Loucy (cell line): Measurements from ENCODE around the gene PIK3CB.

Experiments used
- H2AFZ ChIP-seq: fragments of 200-600 bp; sonication (generic); 2 replicates; pipeline ENCODE4 v1.6.0; 2016; ENCODE audit warnings: antibody characterized with exemption, mild to moderate bottlenecking, low read length, moderate library complexity
- H3F3A ChIP-seq: fragments of 200-600 bp; 2 replicates; pipeline ENCODE4 v1.6.0; 2016; ENCODE audit warnings: antibody characterized with exemption, low read depth, mild to moderate bottlenecking
- H3K27me3 ChIP-seq: fragments of 200-600 bp; sonication (generic); 2 replicates; pipeline ENCODE4 v1.6.1; 2014; ENCODE audit warnings: low read length, mild to moderate bottlenecking; ENCODE audit not compliant: insufficient read depth, poor library complexity, severe bottlenecking
- H3K36me3 ChIP-seq: fragments of 200-600 bp; sonication (generic); 2 replicates; pipeline ENCODE4 v1.6.1; 2016; ENCODE audit warnings: low read length; ENCODE audit not compliant: insufficient read depth
- H3K4me1 ChIP-seq: fragments of 200-600 bp; sonication (generic); 2 replicates; pipeline ENCODE4 v1.5.1; 2014; ENCODE audit warnings: low read length, mild to moderate bottlenecking; ENCODE audit not compliant: insufficient read depth, poor library complexity, severe bottlenecking
- H3K4me2 ChIP-seq: fragments of 200-600 bp; sonication (generic); 2 replicates; pipeline ENCODE4 v1.6.0; 2014; ENCODE audit warnings: antibody characterized with exemption, low read length, low read depth, mild to moderate bottlenecking; ENCODE audit not compliant: poor library complexity, severe bottlenecking
- H3K4me3 ChIP-seq: fragments of 200-600 bp; sonication (generic); 2 replicates; pipeline ENCODE4 v1.5.1; 2014; ENCODE audit warnings: low read length, mild to moderate bottlenecking, mixed read lengths; ENCODE audit not compliant: poor library complexity, severe bottlenecking
- H3K79me2 ChIP-seq: fragments of 200-600 bp; sonication (generic); 2 replicates; pipeline ENCODE4 v1.6.1; 2014; ENCODE audit warnings: low read length; ENCODE audit not compliant: insufficient read depth
- H3K9ac ChIP-seq: fragments of 200-600 bp; sonication (generic); 2 replicates; pipeline ENCODE4 v1.6.0; 2014; ENCODE audit warnings: mild to moderate bottlenecking, low read depth, low read length, moderate library complexity; ENCODE audit not compliant: poor library complexity, severe bottlenecking
- H3K9me2 ChIP-seq: fragments of 200-600 bp; sonication (generic); replicated peaks from 2 replicates; pipeline ENCODE4 v1.6.1; 2016; ENCODE audit warnings: low read depth, low read length, mixed read lengths
- H3K9me3 ChIP-seq: fragments of 200-600 bp; sonication (generic); 2 replicates; pipeline ENCODE4 v1.6.1; 2014; ENCODE audit warnings: mild to moderate bottlenecking, antibody characterized with exemption, low read length, low read depth; ENCODE audit not compliant: insufficient read depth
- H4K20me1 ChIP-seq: fragments of 200-600 bp; sonication (generic); 2 replicates; pipeline ENCODE4 v1.6.0; 2014; ENCODE audit warnings: antibody characterized with exemption, low read length, mild to moderate bottlenecking; ENCODE audit not compliant: insufficient read depth, poor library complexity, severe bottlenecking
- CTCF ChIP-seq: fragments of 200-600 bp; sonication (generic); conservative IDR thresholded peaks from 2 replicates; pipeline ENCODE4 v1.5.1; 2014; ENCODE audit warnings: mild to moderate bottlenecking, antibody characterized with exemption, low read length
- EZH2phosphoT487 ChIP-seq: fragments of 200-600 bp; IDR thresholded peaks from 2 replicates; pipeline ENCODE4 v1.6.1; 2018; ENCODE audit warnings: antibody characterized with exemption, mild to moderate bottlenecking, moderate library complexity, borderline replicate concordance

The PIK3CB gene

DNA sequence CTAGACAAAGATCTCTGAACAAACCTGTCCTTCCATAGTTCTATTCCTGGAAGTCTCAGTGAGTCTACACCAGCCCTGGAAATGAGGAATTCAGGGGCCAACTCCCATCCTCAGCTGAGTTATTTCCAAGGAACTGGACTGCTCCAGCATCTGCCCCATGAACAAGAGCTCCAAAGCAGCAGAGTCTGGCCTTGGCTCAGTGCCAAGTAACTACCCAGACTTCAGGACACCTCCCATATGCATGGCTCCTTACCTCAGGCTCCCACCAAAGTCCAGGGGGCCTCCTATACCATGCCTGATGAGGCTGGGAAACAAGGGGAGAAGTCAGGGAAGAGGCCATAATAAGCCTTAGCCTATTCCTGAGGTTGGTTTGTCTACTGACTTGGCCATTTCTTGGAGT is 181.2 kb downstream of the PIK3CB start:
- Histone ChIP-seq H3K4me1 (peaks cover 11% of the 10 kb centered on the region), H3K9ac (no peak overlapping the region), H3F3A (no peaks in the 10 kb centered on the region), H3K4me2 (no peak overlapping the region), H3K36me3 (peaks cover 49% of the 10 kb centered on the region; the same call in 1 of the 2 replicates), H4K20me1 (no peaks in the 10 kb centered on the region), H3K27me3 (no peaks in the 10 kb centered on the region), H2AFZ (no peak overlapping the region), H3K4me3 (no peak overlapping the region), H3K9me2 (no peaks in the 10 kb centered on the region), H3K79me2 (no peaks in the 10 kb centered on the region), H3K9me3 (no peaks in the 10 kb centered on the region; the same call in 1 of the 2 replicates)
- TF ChIP-seq CTCF = no peak
- TF ChIP-seq EZH2phosphoT487 = no peak

DNA sequence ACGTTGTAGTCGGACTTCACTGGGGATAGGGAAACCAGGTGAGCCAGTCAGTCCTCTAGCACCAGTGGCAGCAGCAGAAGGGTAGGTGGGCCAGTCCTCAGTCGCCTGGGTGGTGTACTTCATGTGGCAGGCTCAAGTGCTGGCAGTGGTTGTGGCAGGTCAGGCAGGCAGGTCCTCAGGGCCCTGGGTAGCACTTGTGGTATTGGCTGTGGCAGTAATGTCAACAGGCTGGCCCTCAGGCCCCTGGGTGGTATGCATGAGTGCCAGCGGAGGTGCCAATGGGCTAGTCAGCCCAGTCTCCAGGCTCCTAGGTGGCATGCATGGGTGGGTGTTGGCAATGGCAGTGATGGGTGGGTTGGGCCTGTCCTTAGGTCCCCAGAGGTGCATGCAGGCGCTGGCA is 185.6 kb downstream of the PIK3CB start:
- Histone ChIP-seq H3K36me3 (peaks cover 26% of the 10 kb centered on the region; the same call in 1 of the 2 replicates), H2AFZ (no peak overlapping the region)

GRCh38 chr3:138646513-138646912 is 188.2 kb downstream of the PIK3CB start:
- no peak overlapping the region for H3K4me2 ChIP-seq
- no peak for TF ChIP-seq CTCF
- no peak for TF ChIP-seq EZH2phosphoT487
- no peaks in the 10 kb centered on the region for H3K79me2 ChIP-seq
- H3K4me1 ChIP-seq = no peaks in the 10 kb centered on the region
- no peak overlapping the region for H3K9ac ChIP-seq
- H3K27me3 ChIP-seq = no peaks in the 10 kb centered on the region
- H3K9me2 ChIP-seq = no peaks in the 10 kb centered on the region
- H3K4me3 ChIP-seq = no peak overlapping the region
- H2AFZ ChIP-seq = no peak overlapping the region
- H3F3A ChIP-seq = no peaks in the 10 kb centered on the region
- H3K9me3 ChIP-seq = peaks cover 13% of the 10 kb centered on the region; the same call in 1 of the 2 replicates
- H4K20me1 ChIP-seq = no peaks in the 10 kb centered on the region
- peaks cover 18% of the 10 kb centered on the region; the same call in 1 of the 2 replicates for H3K36me3 ChIP-seq

More for the DNA sequence above, 185.6 kb downstream of the PIK3CB start:
- Histone ChIP-seq H4K20me1 (no peaks in the 10 kb centered on the region), H3K4me2 (no peak overlapping the region), H3K9ac (no peak overlapping the region), H3K4me3 (no peak overlapping the region), H3K9me3 (peaks cover 13% of the 10 kb centered on the region; the same call in 1 of the 2 replicates), H3F3A (no peaks in the 10 kb centered on the region), H3K4me1 (no peaks in the 10 kb centered on the region), H3K9me2 (no peaks in the 10 kb centered on the region), H3K27me3 (no peaks in the 10 kb centered on the region), H3K79me2 (no peaks in the 10 kb centered on the region)
- TF ChIP-seq EZH2phosphoT487 (no peak), CTCF (no peak)
